Fibroblast of the aortic adventitia (primary cell): ENCODE measurements around the gene AATK. TPM values are rescaled to one million over a fixed set of nuclear protein-coding genes. Genes with fewer than 3 reads are reported as not detected.

Experiments
- DNase-seq: peaks from one replicate; pipeline ENCODE4 v3.0.0-alpha.2; 2010; ENCODE audit warnings: low read depth
- H3K4me3 ChIP-seq: 2 replicates; pipeline ENCODE4 v1.5.1; 2011; ENCODE audit warnings: low read depth, mild to moderate bottlenecking, control low read depth, low read length, moderate library complexity
- total RNA-seq: library from RNA; depleted of rRNA; stranded (reverse); fragments of >200 nt; gene quantifications from 2 replicates; pipeline ENCODE4 v1.2.3, GENCODE V29; 2012; ENCODE audit warnings: low replicate concordance
- TF ChIP-seq, protein P1 (sequence below): IDR thresholded peaks from 2 replicates; pipeline ENCODE4 v1.5.1; 2011; ENCODE audit warnings: mild to moderate bottlenecking, low read length, control low read depth, inconsistent platforms; ENCODE audit not compliant: insufficient read depth

The AATK gene
- total RNA-seq, 1 donor, result 0.18 TPM

DNA sequence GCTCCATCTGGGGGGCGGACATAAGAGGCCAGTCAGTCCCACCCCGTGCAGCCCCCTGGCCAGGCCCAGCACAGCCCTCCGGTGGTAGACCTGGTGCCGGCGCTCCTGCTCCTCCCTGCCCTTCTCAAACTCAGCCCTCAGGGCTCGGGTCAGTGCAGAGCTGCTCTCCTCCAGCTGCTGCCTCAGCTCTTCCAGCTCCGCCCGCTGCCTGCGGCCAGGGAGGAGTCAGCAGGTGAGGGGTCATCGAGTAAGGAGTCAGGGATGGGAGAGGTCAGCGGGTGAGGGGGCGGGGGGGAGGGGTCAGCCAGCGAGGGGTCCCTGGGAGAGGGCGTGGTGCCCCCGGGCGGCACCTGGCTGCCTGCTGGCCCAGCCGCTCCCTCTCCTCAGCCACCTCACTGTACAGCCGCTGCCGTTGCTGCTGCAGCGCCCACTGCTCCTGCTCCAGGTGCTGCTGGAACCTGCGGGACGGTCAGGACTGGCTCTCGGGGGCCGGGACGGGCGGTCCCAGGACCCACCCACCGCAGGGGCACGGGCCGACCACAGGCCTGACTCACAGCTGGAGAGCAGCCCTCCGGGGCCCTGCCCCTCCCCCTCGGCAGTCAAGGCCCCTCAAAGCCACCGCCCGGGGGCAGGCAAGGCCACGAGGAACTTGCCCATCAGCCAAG, 26.5 kb upstream of the AATK start:
- TF ChIP-seq, protein P1, sequence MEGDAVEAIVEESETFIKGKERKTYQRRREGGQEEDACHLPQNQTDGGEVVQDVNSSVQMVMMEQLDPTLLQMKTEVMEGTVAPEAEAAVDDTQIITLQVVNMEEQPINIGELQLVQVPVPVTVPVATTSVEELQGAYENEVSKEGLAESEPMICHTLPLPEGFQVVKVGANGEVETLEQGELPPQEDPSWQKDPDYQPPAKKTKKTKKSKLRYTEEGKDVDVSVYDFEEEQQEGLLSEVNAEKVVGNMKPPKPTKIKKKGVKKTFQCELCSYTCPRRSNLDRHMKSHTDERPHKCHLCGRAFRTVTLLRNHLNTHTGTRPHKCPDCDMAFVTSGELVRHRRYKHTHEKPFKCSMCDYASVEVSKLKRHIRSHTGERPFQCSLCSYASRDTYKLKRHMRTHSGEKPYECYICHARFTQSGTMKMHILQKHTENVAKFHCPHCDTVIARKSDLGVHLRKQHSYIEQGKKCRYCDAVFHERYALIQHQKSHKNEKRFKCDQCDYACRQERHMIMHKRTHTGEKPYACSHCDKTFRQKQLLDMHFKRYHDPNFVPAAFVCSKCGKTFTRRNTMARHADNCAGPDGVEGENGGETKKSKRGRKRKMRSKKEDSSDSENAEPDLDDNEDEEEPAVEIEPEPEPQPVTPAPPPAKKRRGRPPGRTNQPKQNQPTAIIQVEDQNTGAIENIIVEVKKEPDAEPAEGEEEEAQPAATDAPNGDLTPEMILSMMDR, result no peak
- no peak for DNase-seq
- H3K4me3 ChIP-seq, result no peak overlapping the region

DNA sequence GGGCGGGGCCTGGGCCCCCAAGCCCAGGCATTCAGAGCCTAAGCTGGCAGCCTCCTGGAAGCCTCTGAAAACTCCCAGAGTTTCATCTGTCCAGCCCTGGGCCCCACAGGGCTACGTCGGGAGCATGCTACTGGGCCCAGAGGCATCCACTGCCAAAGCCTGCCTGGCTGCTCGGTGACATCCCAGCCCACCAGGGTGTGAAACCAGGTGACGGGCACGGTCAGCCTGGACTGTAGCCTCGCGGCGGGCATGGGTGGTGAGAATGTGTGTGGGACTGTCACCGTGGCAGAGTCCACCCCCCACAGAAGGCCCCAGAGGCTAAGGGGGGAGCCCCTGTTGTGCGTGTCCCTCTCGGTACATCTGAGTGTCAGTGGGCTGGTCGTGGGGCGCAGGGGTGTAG, 25.6 kb upstream of the AATK start:
- DNase-seq, result no peak
- H3K4me3 ChIP-seq, result no peak overlapping the region
- TF ChIP-seq, protein P1, result no peak

DNA sequence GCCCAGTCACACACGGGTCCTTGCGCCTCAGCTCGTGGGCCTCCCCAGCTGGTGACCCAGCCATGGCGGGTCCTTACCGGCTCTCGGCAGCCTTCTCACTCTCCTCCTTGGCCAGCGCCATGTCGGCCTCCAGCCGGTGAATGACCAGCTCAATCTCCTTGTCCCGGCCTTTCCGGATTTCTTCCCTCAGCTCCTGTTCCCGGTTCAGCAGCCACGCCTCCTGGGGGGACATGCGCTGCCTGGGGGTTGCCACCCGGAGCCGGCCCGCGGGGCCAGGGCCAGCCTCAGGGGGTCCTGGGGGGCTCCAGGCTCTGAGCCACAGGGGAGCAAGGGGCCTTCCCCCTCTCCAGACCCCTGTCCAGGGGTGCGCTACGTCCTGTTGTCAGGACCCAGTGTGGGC, 25.1 kb upstream of the AATK start:
- TF ChIP-seq, protein P1, result no peak
- H3K4me3 ChIP-seq, result no peak overlapping the region
- DNase-seq, result no peak

DNA sequence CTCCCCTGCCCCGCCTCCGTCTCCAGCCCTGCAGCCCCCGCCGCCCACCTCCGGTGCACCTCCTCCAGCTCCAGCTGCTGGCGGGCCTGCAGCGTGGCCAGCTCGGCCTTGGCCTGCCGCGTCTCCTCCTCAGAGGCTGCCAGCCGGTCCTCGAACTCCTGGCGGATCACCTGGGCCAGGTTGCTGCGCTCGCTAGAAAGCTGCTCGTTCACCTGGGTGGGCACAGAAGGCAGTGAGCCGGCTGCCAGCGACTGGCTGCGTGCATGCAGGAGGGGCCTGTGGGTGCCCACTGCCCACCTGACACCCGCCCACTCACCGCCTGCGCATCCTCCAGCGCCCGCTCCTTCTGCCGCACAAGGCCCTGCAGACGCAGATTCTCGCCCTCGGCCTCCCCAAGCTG, 24.6 kb upstream of the AATK start:
- TF ChIP-seq, protein P1, result no peak
- H3K4me3 ChIP-seq, result no peak overlapping the region
- DNase-seq, result no peak

DNA sequence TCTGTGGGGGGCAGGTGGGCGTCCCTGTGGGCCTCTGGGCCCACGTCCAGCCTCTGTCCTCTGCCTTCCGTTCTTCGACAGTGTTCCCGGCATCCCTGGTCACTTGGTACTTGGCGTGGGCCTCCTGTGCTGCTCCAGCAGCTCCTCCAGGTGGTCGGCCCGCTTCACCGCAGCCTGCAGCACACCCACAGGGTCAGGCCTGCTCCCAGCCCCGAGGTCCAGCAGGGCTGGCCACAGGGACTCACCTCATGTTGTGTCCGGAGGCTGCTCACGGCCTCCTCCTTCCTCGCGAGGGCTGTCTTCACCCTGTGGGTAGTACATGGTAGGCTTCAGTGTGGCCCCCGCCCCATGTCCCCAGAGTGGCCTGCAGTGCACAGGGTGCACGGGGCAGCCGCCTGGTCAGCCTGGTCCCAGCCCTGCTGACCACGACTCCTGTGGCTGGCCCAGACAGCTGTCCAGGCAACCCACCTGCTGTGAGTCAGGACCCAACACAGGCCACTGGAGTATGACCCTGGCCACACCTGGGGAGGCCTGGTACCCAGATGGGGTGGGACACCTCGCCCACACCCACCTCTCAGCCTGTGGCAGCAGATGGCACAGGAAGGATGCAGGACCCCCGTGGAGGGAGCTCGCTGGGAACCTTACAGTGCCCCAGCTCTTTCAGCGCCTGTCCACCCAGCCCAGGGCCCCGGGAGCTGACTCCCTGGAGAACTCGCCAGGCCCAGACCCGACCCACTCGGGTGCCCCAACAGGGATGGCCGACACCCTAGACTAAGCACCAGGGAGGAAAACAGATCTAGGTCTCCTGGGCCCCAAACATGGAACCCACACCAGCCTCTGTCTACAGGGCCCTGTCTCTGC, 23.9 kb upstream of the AATK start:
- no peak for DNase-seq

DNA sequence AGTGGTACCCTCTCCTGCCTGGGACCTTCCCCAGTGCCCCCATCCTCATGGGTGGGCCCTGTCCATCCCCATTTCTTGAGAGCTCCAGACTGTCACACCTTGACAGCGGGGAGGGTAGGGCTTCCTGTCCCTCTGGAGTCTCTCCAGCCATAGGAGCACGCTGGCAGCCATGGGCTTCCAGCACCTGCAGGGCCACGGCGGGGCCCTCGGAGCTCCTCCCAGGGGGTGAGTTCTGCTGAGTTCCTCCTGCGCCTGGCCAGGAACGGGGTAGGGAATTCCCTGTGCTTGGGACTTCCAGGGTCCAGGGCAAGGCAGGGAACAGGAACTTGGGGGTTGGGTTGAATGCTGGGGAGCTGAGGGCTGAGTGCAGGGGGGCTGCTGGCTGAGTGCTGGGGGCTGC, 23.0 kb upstream of the AATK start:
- TF ChIP-seq, protein P1, result no peak
- no peak for DNase-seq
- no peak overlapping the region for H3K4me3 ChIP-seq

More for the DNA sequence above, 23.9 kb upstream of the AATK start:
- H3K4me3 ChIP-seq, result no peak overlapping the region
- TF ChIP-seq, protein P1, result peak; percentile 14
